Hindlimb muscle (tissue), 1 donor: Measurements from ENCODE around the gene C1orf232. TPM values are rescaled to one million over a fixed set of nuclear protein-coding genes. Genes with fewer than 3 reads are reported as not detected.

Experiments
- DNase-seq: peaks from one replicate; pipeline ENCODE4 v3.0.0-alpha.2; 2013
- polyA plus RNA-seq: library from polyadenylated mRNA; unstranded; fragments of 120-200 nt; gene quantifications from one replicate; pipeline ENCODE4 v1.2.1, GENCODE V29; 2013; ENCODE audit not compliant: insufficient read length

The C1orf232 gene
- polyA plus RNA-seq, 1 donor, result not detected

DNA sequence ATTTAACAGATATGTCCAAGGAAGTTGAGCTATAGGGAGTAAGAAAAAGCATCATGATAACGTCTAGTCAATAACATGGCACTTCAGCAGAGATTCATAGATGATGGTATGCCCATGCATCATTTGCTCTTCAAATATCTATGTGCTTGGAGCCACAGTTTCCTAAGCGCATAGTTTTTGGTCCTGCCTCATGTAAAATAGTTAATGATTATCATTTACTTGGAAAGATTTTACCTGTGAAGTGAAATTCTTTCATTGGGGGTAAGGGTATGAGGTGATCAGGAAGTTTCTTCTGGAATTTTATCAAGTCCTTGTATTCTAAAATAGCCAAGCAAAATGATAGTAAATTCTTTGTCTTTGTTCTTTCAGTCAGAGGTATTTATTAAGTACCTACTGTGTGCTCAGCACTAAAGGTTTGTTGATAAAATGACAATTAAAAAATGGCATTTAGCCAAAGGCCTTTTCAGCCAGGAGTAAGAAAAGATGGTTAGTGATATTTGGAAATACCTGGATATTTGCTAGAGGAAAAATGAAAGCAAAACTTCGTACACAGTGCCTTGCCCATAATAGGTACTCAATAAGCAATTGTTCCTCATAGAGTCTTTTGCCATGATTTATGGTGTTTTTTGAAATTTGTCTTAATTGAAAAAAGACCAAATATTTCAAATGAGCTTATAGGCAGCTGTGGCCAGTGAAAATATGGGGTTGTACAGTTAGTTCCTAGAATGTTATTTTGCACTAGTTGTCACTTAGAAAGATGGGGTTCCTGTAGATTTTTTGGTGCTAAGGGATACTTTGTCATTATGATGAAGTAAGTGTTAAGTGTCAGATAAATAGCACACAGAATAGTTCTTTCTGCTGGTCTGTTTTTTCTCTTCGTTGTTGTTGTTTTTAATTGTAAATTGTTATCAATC is 44.1 kb downstream of the C1orf232 start:
- DNase-seq, result no peak

DNA sequence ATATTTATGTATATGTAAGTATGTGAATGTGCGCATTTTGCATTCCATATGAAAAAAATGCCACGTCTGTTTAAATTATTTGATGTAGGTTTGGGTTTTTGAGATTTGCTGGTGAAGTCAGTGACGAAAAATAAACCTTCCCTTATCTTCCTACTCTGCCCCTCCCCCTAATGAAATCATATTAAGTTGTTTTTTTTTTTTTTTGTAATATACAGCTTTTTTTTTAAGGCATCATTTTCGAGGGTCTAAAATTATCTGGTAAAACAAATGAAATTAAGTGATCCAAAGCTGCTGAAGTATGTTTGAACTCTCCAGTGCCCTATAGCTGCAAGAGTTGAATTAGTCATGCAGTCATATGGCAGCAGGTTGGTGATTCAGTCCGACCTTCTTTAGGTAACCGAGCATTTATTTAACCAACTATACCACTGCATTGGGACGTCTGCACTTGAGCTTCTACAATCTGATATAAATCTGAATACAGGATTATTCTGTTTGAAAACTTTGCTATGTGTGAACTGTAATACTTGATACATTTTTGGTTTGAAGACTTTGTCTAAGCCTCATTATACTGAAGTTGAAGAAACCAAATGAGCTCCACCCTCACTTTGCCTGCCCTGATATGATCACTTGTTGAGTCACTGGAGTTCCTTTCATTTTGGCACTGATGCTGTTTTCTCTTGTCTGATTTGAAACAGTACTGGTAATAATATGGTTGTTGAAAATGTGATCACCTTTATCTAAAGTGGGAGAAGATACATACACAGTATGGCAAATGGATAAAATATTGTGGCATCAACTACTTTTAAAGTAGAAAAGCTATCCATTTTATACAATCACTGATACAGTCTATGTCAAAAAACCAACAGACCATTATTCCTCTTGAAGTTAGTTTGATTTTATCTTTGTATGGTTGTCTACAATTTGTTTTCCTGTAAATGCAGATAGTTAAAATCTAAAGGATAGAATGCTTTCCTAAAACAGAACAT is 45.5 kb downstream of the C1orf232 start:
- DNase-seq, result no peak

DNA sequence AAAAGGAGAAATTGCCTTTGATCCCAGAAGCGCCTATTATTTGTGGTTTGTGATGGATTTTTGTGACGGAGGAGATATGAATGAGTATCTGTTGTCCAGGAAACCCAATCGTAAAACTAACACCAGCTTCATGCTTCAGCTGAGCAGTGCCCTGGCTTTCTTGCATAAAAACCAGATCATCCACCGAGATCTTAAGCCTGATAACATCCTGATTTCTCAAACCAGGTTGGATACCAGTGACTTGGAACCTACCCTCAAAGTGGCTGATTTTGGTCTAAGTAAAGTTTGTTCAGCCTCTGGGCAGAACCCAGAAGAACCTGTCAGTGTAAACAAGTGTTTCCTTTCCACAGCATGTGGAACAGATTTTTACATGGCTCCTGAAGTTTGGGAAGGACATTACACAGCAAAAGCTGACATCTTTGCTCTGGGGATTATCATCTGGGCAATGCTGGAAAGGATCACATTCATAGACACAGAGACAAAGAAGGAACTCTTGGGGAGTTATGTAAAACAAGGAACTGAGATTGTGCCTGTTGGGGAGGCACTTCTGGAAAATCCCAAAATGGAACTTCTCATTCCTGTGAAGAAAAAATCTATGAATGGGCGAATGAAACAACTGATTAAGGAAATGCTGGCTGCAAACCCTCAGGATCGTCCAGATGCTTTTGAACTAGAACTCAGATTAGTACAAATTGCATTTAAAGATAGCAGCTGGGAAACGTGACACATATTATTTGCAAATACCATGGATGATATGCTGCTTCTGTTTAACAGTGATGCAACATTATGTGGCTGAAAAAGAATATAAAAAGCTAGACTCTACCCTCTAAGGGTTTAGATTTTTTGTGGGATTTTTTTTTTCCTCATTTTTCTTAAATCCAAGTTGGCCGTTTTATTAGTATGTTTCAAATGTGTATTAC is 46.6 kb downstream of the C1orf232 start:
- no peak for DNase-seq

DNA sequence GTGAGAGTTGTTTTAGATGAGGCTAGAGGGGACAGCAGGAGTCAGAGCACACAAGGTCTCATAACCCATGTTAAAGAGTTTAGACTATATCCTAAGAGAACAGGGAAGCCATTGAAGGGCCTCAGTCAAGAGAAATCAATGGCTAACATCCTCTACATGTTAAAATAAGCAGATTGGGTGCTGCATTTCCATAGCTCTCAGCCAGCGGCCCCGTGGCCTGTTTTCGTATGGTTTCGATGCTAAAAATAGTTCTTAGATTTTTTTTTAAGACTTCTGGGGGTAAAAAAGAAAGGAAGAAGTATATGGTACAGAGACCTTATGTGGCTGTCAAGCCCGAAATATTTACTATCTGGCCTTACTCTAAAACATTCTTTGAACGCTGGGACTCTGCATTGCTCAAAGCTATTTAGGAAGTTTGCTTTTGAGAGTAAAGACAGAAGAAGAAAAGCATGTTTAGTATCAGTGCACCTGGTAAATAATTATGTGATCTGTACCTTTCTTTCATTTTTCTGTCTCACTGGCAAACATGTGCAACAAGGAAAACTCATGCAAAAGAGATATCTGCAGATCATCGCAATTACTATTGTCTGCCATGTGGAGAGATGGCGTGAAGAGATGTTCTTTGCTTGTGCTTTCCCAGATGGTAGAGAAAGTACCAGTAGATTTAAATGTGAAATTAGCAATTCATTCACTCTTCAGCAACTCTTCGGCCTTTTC is 48.7 kb downstream of the C1orf232 start:
- DNase-seq, result no peak

DNA sequence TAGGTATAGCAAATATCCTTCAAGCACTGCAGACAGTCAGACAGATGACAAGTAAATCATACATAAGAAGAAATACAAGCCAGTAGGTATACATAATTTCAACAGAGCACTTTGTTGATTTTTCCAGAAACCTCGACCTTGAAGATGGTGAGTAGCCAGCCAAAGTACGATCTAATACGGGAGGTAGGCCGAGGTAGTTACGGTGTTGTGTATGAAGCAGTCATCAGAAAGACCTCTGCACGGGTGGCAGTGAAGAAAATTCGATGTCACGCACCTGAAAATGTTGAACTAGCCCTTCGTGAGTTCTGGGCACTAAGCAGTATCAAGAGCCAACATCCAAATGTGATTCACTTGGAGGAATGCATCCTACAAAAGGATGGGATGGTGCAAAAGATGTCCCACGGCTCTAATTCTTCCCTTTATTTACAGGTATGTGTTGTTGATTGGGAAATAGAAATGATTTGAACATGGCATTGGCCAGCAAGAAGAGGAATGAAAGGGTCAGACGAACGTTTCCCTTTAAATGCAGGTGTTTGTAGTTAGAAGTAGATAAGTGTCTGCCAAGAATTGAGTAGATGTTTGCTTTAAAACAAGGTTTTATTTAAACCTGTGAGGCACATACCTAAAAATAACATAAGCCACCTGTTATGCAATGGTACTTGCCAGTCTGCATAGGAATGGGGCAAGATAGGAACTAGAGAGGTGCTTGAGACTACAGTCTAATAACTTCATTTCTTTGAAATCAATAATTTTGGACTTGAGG is 54.4 kb downstream of the C1orf232 start:
- no peak for DNase-seq

Other genes with a start within 250 kb of the C1orf232 start
- 87.9 TPM for gene PAFAH2, start 170.9 kb downstream of the C1orf232 start, polyA plus RNA-seq
- 4.2 TPM for gene EXTL1, start 147.2 kb downstream of the C1orf232 start, polyA plus RNA-seq
- 0.97 TPM for gene SLC30A2, start 122.8 kb downstream of the C1orf232 start, polyA plus RNA-seq
- 50.3 TPM for gene TRIM63, start 101.3 kb downstream of the C1orf232 start, polyA plus RNA-seq
- 5.6 TPM for gene PDIK1L, start 57.1 kb downstream of the C1orf232 start, polyA plus RNA-seq
- gene FAM110D, start 9.9 kb downstream of the C1orf232 start, polyA plus RNA-seq, result 0.98 TPM
- gene ZNF593, start 945 bp upstream of the C1orf232 start, polyA plus RNA-seq, result 17.3 TPM
- gene ZNF593OS, start 2.9 kb upstream of the C1orf232 start, polyA plus RNA-seq, result 2.3 TPM
- 2.5 TPM for gene CNKSR1, start 8.5 kb upstream of the C1orf232 start, polyA plus RNA-seq
- not detected for gene CATSPER4, start 21.6 kb upstream of the C1orf232 start, polyA plus RNA-seq
- gene CEP85, start 65.2 kb upstream of the C1orf232 start, polyA plus RNA-seq, result 23.0 TPM
- 57.4 TPM for gene SH3BGRL3, start 111.1 kb upstream of the C1orf232 start, polyA plus RNA-seq
- gene UBXN11, start 137.7 kb upstream of the C1orf232 start, polyA plus RNA-seq, result 8.6 TPM
- gene CD52, start 149.0 kb upstream of the C1orf232 start, polyA plus RNA-seq, result 2.2 TPM
- gene CRYBG2, start 185.2 kb upstream of the C1orf232 start, polyA plus RNA-seq, result 0.40 TPM
- not detected for gene ZNF683, start 203.8 kb upstream of the C1orf232 start, polyA plus RNA-seq
- gene LIN28A, start 241.9 kb upstream of the C1orf232 start, polyA plus RNA-seq, result not detected